Testis (tissue), 3 donors: Measurements from ENCODE around the gene DNAJC7. TPM values are rescaled to one million over a fixed set of nuclear protein-coding genes. Genes with fewer than 3 reads are reported as not detected.

Experiments
- DNase-seq: peaks from one replicate; pipeline ENCODE4 v3.0.0-alpha.2; 2019
- H3K27ac ChIP-seq, 2 donors: fragments of 200-600 bp; sonication (generic); one replicate each; pipeline ENCODE4 v1.5.1; 2019
- H3K27me3 ChIP-seq: fragments of 200-600 bp; sonication (generic); one replicate; pipeline ENCODE4 v1.5.1; 2019
- H3K36me3 ChIP-seq: fragments of 200-600 bp; sonication (generic); one replicate; pipeline ENCODE4 v1.5.1; 2017; ENCODE audit warnings: low read depth; ENCODE audit errors: missing control alignments
- H3K4me1 ChIP-seq: fragments of 200-600 bp; sonication (generic); one replicate; pipeline ENCODE4 v1.5.1; 2019
- H3K4me3 ChIP-seq, 2 donors: fragments of 200-600 bp; sonication (generic); one replicate each; pipeline ENCODE4 v1.5.1; 2017 to 2019
- H3K9me3 ChIP-seq: fragments of 200-600 bp; sonication (generic); one replicate; pipeline ENCODE4 v1.5.1; 2017
- POLR2A ChIP-seq: fragments of 450-650 bp; IDR thresholded peaks from one replicate; pipeline ENCODE4 v1.6.1; 2017; ENCODE audit warnings: antibody characterized with exemption, mild to moderate bottlenecking, moderate library complexity
- WGBS, 2 donors: methylation state at CpG; one replicate each; pipeline ENCODE4 v1.1.5; 2018; 5-methylcytosine and 5-hydroxymethylcytosine counted together
- intact Hi-C: fragments of 100-400 bp; cut with DNase I; formaldehyde crosslinking; loops from one replicate; pipeline ENCODE4 v1.15.1; 2023; ENCODE audit warnings: low total_unique reads
- polyA plus RNA-seq: library from polyadenylated mRNA; stranded (reverse); fragments of 350-450 nt; fragmentation: Illumina TruSeq; extraction: RNeasy Lipid Tissue Mini Kit (QIAGEN cat#74804); gene quantifications from one replicate; pipeline ENCODE4 v1.2.3, GENCODE V29; 2014; ENCODE audit warnings: low read depth, low replicate concordance; ENCODE audit not compliant: insufficient read depth
- total RNA-seq, 2 donors: library from RNA; depleted of rRNA; stranded (reverse); fragments of >200 nt; gene quantifications; one replicate each; pipeline ENCODE4 v1.2.3, GENCODE V29; 2016
- TF ChIP-seq, protein P1 (sequence below), 3 experiments: fragments of 450-650 bp in 2 of 3; fragments of 200-600 bp in 1 of 3; sonication (generic) in 1 of 3; IDR thresholded peaks; one replicate each; pipeline ENCODE4 v1.5.1; 2016 to 2019; ENCODE audit warnings: antibody characterized with exemption in 3 of 3, mild to moderate bottlenecking in 2 of 3, moderate library complexity in 1 of 3

Gene DNAJC7
- total and polyA plus RNA-seq, 3 donors from 2014 or later = 81.1 to 94.3 (median 86.2) TPM

DNA sequence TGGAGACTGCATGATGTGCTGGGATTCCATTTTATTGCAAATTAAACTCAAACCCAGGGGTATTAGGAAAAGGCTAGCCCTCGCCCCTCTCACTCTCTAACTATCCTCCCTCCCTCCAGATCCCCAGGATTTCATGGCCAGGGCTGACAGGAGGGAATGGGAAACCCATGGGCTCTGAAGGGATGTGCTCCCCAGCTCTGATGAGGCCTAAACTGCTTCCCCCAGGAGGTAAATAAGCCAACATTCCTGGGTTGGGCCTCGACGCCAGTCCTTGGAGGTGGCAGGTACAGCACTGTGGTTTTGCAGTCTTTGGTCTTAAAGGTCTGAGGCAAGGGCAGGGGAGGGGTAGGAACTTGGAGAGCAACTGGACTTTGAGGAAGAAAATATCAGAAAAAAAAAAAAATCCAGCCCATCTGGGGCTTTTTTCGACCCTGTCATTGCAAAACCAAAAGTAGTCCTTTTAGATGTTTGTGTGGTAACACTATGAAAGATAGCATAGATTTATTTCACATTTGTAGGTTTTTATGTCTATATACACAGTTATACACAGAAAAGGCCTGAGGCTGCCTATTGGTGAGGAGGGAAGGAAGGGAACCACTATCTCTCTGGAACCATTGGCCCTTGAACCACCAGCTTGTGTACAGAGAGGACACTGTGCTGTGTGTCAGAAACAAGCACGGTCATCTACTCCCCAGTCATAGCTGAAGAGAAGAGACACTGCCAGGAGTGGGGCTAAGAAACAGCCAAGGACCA is 21.2 kb upstream of the DNAJC7 start:
- Histone ChIP-seq H3K27me3 (no peaks in the 10 kb centered on the region), H3K9me3 (no peaks in the 10 kb centered on the region), H3K4me1 (no peaks in the 10 kb centered on the region), H3K36me3 (no peaks in the 10 kb centered on the region), H3K4me3 (no peak overlapping the region), H3K27ac (no peak overlapping the region)
- WGBS, 2 donors = 78 to 87% methylated on average over 5 of the region's 5 CpGs
- TF ChIP-seq, protein P1, sequence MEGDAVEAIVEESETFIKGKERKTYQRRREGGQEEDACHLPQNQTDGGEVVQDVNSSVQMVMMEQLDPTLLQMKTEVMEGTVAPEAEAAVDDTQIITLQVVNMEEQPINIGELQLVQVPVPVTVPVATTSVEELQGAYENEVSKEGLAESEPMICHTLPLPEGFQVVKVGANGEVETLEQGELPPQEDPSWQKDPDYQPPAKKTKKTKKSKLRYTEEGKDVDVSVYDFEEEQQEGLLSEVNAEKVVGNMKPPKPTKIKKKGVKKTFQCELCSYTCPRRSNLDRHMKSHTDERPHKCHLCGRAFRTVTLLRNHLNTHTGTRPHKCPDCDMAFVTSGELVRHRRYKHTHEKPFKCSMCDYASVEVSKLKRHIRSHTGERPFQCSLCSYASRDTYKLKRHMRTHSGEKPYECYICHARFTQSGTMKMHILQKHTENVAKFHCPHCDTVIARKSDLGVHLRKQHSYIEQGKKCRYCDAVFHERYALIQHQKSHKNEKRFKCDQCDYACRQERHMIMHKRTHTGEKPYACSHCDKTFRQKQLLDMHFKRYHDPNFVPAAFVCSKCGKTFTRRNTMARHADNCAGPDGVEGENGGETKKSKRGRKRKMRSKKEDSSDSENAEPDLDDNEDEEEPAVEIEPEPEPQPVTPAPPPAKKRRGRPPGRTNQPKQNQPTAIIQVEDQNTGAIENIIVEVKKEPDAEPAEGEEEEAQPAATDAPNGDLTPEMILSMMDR (IDR thresholded peaks at IDR 0.05) = no peak
- TF ChIP-seq POLR2A = no peak
- intact Hi-C loops = no loop called here
- DNase-seq = no peak

DNA sequence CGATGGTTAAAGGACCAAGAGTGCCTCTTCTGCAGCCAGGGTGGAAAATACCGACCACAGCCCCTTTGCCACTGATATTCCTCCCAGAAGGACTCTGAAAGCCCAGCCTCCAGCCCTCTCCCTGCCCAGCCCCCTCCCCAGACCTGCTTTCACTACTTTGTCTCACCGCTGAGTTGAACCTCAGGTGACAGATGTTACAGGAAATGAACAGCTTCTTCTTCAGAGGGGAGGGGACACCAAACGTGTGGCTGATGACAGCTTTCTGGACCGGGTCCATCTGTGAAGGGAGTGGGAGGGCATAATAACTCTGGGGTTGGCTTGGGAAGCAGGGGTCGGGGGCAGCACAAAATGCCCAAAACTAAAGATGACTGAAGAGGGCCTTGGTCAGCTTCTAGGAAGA is 16.8 kb upstream of the DNAJC7 start:
- 56 to 72% methylated on average over 5 to 6 of the region's 6 CpGs for WGBS, 2 donors
- intact Hi-C loops = no loop called here

DNA sequence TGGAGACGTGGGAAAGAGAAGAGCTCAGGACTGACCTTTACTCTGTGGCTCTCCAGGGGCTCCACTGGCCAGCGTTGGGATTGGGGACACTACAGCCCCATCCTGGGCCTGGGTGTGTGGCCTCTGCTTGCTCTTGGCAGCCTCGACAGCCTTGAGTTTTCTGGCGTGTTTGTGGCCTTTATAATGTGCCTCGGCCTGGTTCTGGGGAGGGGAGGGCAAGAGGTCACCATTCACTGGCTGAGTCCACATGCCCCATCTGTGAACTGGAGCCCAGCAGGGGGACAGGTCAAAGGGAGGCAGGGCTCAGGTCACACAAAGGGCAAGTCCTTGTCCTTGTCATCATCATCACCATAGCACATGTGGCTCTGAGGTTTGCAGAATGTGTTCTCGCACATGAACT is 14.3 kb upstream of the DNAJC7 start:
- H3K27me3 ChIP-seq = no peaks in the 10 kb centered on the region
- H3K4me3 ChIP-seq = no peak overlapping the region
- no peaks in the 10 kb centered on the region for H3K9me3 ChIP-seq
- H3K27ac ChIP-seq = no peak overlapping the region
- no peaks in the 10 kb centered on the region for H3K36me3 ChIP-seq
- intact Hi-C loops = no loop called here
- DNase-seq = no peak
- H3K4me1 ChIP-seq = peaks cover 9% of the 10 kb centered on the region
- TF ChIP-seq, protein P1 (IDR thresholded peaks at IDR 0.05) = no peak
- TF ChIP-seq POLR2A = no peak
- 43 to 68% methylated on average over 6 of the region's 6 CpGs for WGBS, 2 donors

More for the DNA sequence above, 16.8 kb upstream of the DNAJC7 start:
- no peak overlapping the region for H3K4me3 ChIP-seq
- H3K9me3 ChIP-seq = no peaks in the 10 kb centered on the region
- no peak for DNase-seq
- TF ChIP-seq, protein P1 (IDR thresholded peaks at IDR 0.05) = no peak
- TF ChIP-seq POLR2A = no peak
- H3K27ac ChIP-seq = no peak overlapping the region
- no peaks in the 10 kb centered on the region for H3K4me1 ChIP-seq
- no peaks in the 10 kb centered on the region for H3K27me3 ChIP-seq
- no peaks in the 10 kb centered on the region for H3K36me3 ChIP-seq

DNA sequence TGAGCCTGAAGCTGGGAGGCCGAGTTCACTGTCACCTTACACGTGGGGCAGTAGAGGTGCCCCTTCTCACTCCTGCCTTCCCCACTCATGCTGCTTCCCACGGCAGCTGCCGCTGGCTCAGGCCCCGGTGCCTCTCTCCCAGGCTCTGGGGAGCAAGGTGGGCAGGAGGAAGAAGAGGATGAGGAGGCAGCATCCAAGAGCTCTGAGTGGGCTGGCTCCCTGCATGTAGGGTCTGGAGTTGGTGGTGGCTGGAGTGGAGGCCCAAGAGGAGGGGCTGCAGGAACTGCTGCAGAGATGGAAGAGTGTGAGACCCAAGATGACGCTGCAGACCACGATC is 11.5 kb upstream of the DNAJC7 start:
- no peak overlapping the region for H3K27ac ChIP-seq
- intact Hi-C loops = loop anchor here (10.0 kb wide), 1 partner anchor 64 kb away; the partner anchor contains the start of gene CNP
- no peaks in the 10 kb centered on the region for H3K36me3 ChIP-seq
- no peaks in the 10 kb centered on the region for H3K27me3 ChIP-seq
- H3K4me3 ChIP-seq = no peak overlapping the region
- 74 to 81% methylated on average over 5 to 7 of the region's 7 CpGs for WGBS, 2 donors
- TF ChIP-seq, protein P1 (IDR thresholded peaks at IDR 0.05) = no peak
- TF ChIP-seq POLR2A = no peak
- no peak for DNase-seq
- H3K9me3 ChIP-seq = no peaks in the 10 kb centered on the region
- peaks cover 19% of the 10 kb centered on the region for H3K4me1 ChIP-seq
